Heart left ventricle (tissue), 16 donors: Measurements from ENCODE around the gene STT3B. TPM values are rescaled to one million over a fixed set of nuclear protein-coding genes. Genes with fewer than 3 reads are reported as not detected.

Source experiments
- ATAC-seq, 4 donors: fragments of 200-7000 bp; cut with Tn5 transposase; one replicate each; pipeline ENCODE4 v1.9.1; 2020 to 2022; ENCODE audit warnings: moderate library complexity in 4 of 4, mild to moderate bottlenecking in 3 of 4, moderate number of reproducible peaks in 1 of 4
- DNase-seq, 5 donors: peaks; one replicate each; pipeline ENCODE4 v3.0.0-alpha.2; 2020
- H3K27ac ChIP-seq, 12 donors: fragments of 200-600 bp; sonication (generic) in 4 of 12; one replicate each; pipeline versions ENCODE4 v1.5.0 to v1.8.0; 2016 to 2022; ENCODE audit warnings: mild to moderate bottlenecking in 2 of 12
- H3K27me3 ChIP-seq, 9 donors: fragments of 200-600 bp; sonication (generic) in 2 of 9; one replicate each; pipeline versions ENCODE4 v1.5.1 to v1.8.0; 2016 to 2022; ENCODE audit warnings: mild to moderate bottlenecking in 3 of 9
- H3K36me3 ChIP-seq, 9 donors: fragments of 200-600 bp; sonication (generic) in 2 of 9; one replicate each; pipeline versions ENCODE4 v1.5.0 to v1.8.0; 2018 to 2022; ENCODE audit warnings: mild to moderate bottlenecking in 2 of 9
- H3K4me1 ChIP-seq, 12 donors: fragments of 200-600 bp; sonication (generic) in 4 of 12; one replicate each; pipeline versions ENCODE4 v1.5.0 to v1.8.0; 2016 to 2022; ENCODE audit warnings: mild to moderate bottlenecking in 3 of 12
- H3K4me3 ChIP-seq, 12 donors: fragments of 200-600 bp; sonication (generic) in 4 of 12; one replicate each; pipeline versions ENCODE4 v1.5.0 to v1.8.0; 2017 to 2022; ENCODE audit warnings: mild to moderate bottlenecking in 9 of 12, moderate library complexity in 4 of 12
- H3K9me3 ChIP-seq, 12 donors: fragments of 200-600 bp; sonication (generic) in 4 of 12; one replicate each; pipeline versions ENCODE4 v1.5.0 to v1.8.0; 2016 to 2022; ENCODE audit warnings: mild to moderate bottlenecking in 1 of 12
- CTCF ChIP-seq, 12 donors: fragments of 200-600 bp; sonication (generic) in 4 of 12; IDR thresholded peaks; one replicate each; pipeline versions ENCODE4 v1.5.0 to v1.8.0; 2018 to 2022; ENCODE audit warnings: antibody characterized with exemption in 12 of 12, mild to moderate bottlenecking in 5 of 12
- POLR2A ChIP-seq, 2 donors: fragments of 450-650 bp; IDR thresholded peaks; one replicate each; pipeline ENCODE4 v1.6.1; 2017; ENCODE audit warnings: antibody characterized with exemption in 2 of 2, mild to moderate bottlenecking in 2 of 2, moderate library complexity in 2 of 2
- WGBS, 4 donors: extraction: QIAGEN DNeasy Blood & Tissue Kit in 2 of 4; methylation state at CpG; one replicate each; pipeline versions ENCODE4 v1.1.5 to v1.1.7; 2013 to 2018; 5-methylcytosine and 5-hydroxymethylcytosine counted together
- intact Hi-C, 10 donors: fragments of 100-400 bp; cut with DNase I; formaldehyde crosslinking; loops; one replicate each; pipeline versions ENCODE4 v1.11.1 to v1.14.2; 2022
- polyA plus RNA-seq, 2 donors: library from polyadenylated mRNA; stranded (reverse); fragments of 200-250 nt; gene quantifications; one replicate each; pipeline ENCODE4 v1.2.3, GENCODE V29; 2013
- total RNA-seq, 9 donors: library from RNA; depleted of rRNA in 2 of 9; stranded (reverse); fragments of >200 nt in 2 of 9; fragmentation: NEBNext Ultra II Directional in 3 of 9; extraction: Animal tissue kit (Norgen Biotek cat#: 25700) in 3 of 9; gene quantifications; one replicate each; pipeline versions ENCODE4 v1.1.0 to v1.2.4, GENCODE V29; 2016 to 2023
- donor health status: ischemic (EF 13 %, LVEDD 7.1; RV severe dilation, severe dysfunction).
- donor health status: healthy with polysubstance abuse.
- donor health status: DM: no; HTN: yes; CAD: no.
- donor health status: DM: no; HTN: no; CAD: no.
- donor health status: ischemic (EF 25% LVEDD 6.9; RV normal size, moderate dysfunction).
- donor health status: ischemic (EF 25% LVEDD 5.7; RV mildly dilated, moderate dysfunction).
- donor health status: healthy.
- donor health status: DM: yes; HTN: yes; CAD: no.
- donor health status: ischemic (EF 35%, LVEDD 5.7; RV mildly dilated, moderate dysfunction).
- donor health status: nonischemic (EF 11% LVEDD 7.7; RV severe dilation, severe dysfunction).
- donor health status: DM: yes; HTN: yes; CAD: no.
- donor health status: PGD.
- donor health status: ischemic (EF 29% LVEDD 5.4; RV normal size, mild dysfunction).
- donor health status: nonischemic (EF 23%, LVEDD 6.1; RV moderate dilation, normal function).

Gene STT3B
- total and polyA plus RNA-seq, 11 donors: 30.2 to 109 (median 90.4) TPM

- Histone ChIP-seq H3K4me1 (no peaks in the 10 kb centered on the region), H3K27me3 (peaks cover 0 to 12% (median 2%) of the 10 kb centered on the region in 9 donors), H3K27ac (no peak overlapping the region), H3K9me3 (no peaks in the 10 kb centered on the region), H3K36me3 (no peaks in the 10 kb centered on the region), H3K4me3 (no peak overlapping the region)
- TF ChIP-seq CTCF (IDR thresholded peaks at IDR 0.05): no peak
- TF ChIP-seq POLR2A (IDR thresholded peaks at IDR 0.05): no peak
- 84 to 91% (median 88%) methylated on average over 1 of the region's 1 CpG for WGBS, 4 donors
- intact Hi-C loops: no loop called here
- DNase-seq: no peak
- no peak for ATAC-seq
These were observed 23.5 kb upstream of the STT3B start for GRCh38 chr3:31509147-31509728.

DNA sequence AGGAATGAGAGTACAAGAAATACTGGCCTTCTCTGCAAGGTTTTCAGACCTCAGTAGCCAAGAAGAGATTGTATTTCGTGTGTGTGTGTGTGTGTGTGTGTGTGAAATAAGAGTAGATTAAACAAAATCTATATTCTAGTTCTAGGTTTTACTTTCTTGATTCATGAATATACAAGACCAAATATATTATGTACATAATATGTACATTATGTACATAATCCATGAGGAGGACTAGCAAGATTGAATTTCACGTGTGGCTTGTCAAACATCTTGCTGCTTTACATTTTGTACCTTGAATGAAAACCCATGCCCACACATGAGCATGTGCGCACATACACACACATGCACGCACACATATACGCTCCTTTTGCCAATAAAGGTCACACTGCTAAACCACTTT lies 18.2 kb upstream of the STT3B start:
- Histone ChIP-seq H3K4me1 (no peaks in the 10 kb centered on the region), H3K9me3 (no peaks in the 10 kb centered on the region), H3K36me3 (no peaks in the 10 kb centered on the region), H3K4me3 (no peak overlapping the region), H3K27ac (no peak overlapping the region), H3K27me3 (no peaks in the 10 kb centered on the region)
- TF ChIP-seq POLR2A (IDR thresholded peaks at IDR 0.05): no peak
- DNase-seq (no peak), ATAC-seq (no peak)
- 84 to 92% (median 89%) methylated on average over 5 of the region's 5 CpGs for WGBS, 4 donors
- intact Hi-C loops: loop anchor here in 1 of 10 donors (10.0 kb wide), 1 partner anchor 110 kb away; no protein-coding TSS in a partner anchor

GRCh38 chr3:31515486-31516284 lies 17.0 kb upstream of the STT3B start:
- no peaks in the 10 kb centered on the region for H3K9me3 ChIP-seq
- WGBS, 4 donors: 94 to 100% (median 97%) methylated on average over 2 of the region's 2 CpGs
- H3K4me1 ChIP-seq: no peaks in the 10 kb centered on the region
- ATAC-seq: no peak
- no peaks in the 10 kb centered on the region for H3K36me3 ChIP-seq
- no peak overlapping the region for H3K27ac ChIP-seq
- TF ChIP-seq POLR2A (IDR thresholded peaks at IDR 0.05) (no peak), CTCF (IDR thresholded peaks at IDR 0.05) (no peak)
- intact Hi-C loops: loop anchor here in 1 of 10 donors (10.0 kb wide), 1 partner anchor 111 kb away; no protein-coding TSS in a partner anchor
- no peak for DNase-seq
- no peaks in the 10 kb centered on the region for H3K27me3 ChIP-seq
- H3K4me3 ChIP-seq: no peak overlapping the region

DNA sequence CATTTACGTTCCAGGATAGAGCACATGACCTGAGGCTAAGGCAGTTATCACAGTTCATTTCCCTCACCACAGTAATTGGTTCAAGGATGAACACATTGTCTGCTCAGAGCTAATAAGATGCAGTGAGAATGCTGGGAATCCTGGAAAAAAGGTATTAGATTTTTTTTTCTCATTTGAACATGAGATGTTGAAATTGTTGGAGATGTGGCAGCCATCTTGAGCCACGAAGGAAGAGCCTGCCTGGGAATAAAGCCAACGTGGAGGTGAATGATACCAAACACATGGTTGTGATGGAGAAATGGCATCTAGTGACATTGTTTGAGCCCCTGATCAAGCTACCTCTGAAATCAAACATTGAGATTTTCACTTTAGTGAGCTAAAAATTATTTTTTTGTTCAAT lies 16.0 kb upstream of the STT3B start:
- Histone ChIP-seq H3K4me3 (no peak overlapping the region), H3K4me1 (peaks cover 0 to under 1% (median 0%) of the 10 kb centered on the region in 12 donors), H3K27me3 (no peaks in the 10 kb centered on the region), H3K36me3 (no peaks in the 10 kb centered on the region), H3K9me3 (no peaks in the 10 kb centered on the region), H3K27ac (no peak overlapping the region)
- DNase-seq: no peak
- 83 to 91% (median 86%) methylated on average over 3 of the region's 3 CpGs for WGBS, 4 donors
- no peak for TF ChIP-seq POLR2A (IDR thresholded peaks at IDR 0.05)
- TF ChIP-seq CTCF (IDR thresholded peaks at IDR 0.05): no peak
- ATAC-seq: no peak
- intact Hi-C loops: loop anchor here in 1 of 10 donors (10.0 kb wide), 1 partner anchor 112 kb away; no protein-coding TSS in a partner anchor
